Measurements from ENCODE around the gene IL25. TPM values are rescaled to one million over a fixed set of nuclear protein-coding genes. Genes with fewer than 3 reads are reported as not detected.
A peak's percentile ranks its signal among the peaks of the same experiment; 100 is the strongest.

IL25 gene
- total and polyA plus RNA-seq, 2 of the 8 experiments (the other 6 are each of a cell fraction or from before 2014, with no cell fraction given) = not detected

DNA sequence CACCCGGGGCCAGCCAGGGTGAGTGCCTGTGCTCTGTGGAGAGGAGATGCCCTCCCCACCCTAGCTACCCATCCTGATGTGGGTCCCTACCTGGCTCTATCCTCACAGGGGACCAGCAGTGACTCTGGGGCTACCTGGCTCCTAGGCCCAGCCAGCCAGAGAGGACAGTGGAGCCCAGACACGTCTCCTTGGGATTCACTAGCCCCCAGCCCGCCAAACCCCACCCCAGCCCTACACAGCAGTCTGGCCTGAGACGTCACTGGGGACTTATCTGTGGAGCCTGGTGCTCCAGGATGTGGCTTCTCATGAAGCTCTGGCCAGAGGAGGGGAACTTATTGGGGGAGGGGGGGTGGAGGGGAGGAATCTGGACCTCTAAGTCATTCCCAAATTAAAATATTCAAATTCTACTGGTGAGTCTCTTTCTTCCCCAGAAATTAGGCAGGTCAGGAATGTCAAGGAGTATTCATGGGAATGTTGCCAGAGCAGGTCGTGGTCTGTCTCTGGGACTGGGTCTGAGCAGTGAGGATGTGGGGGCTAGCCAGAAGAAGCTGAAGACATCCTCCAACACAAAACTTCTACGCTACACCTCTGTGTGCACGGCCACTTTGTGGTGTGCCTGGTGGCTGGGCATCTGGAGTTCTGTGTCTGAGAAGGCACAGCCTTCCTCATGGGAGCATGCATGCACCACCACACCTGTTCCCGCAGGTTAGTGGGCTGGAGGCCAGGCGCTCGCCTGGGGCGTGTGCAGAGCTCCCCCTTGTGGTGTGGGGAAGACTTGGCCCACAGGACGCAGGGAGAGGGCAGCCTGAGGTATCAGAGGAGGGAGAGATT is 7.0 kb downstream of the IL25 start (continued):
- TF ChIP-seq CTBP2 (IDR thresholded peaks at IDR 0.05; ENCODE audit: borderline replicate concordance, insufficient read depth, insufficient read length, low read length) (no peak), RAD21 (IDR thresholded peaks at IDR 0.05 in 1 of 2, conservative IDR thresholded peaks at IDR 0.05 in 1 of 2; ENCODE audit: low read depth in 2 of 2, low read length in 2 of 2) (peak; percentile 95), GABPA (IDR thresholded peaks at IDR 0.05; ENCODE audit: borderline replicate concordance, insufficient read depth, low read length) (no peak), BCL11A (IDR thresholded peaks at IDR 0.05; ENCODE audit: low read depth in 2 of 2, low read length in 2 of 2) (no peak), FOSL1 (IDR thresholded peaks at IDR 0.05; ENCODE audit: insufficient read depth, low read depth, low read length) (no peak), TAF7 (optimal IDR thresholded peaks at IDR 0.05; ENCODE audit: borderline replicate concordance, low read depth, low read length) (no peak), JUND (IDR thresholded peaks at IDR 0.05; ENCODE audit: low read length) (no peak), SIN3A (conservative IDR thresholded peaks at IDR 0.05 in 1 of 2, IDR thresholded peaks at IDR 0.05 in 1 of 2; ENCODE audit: low read depth in 1 of 2, low read length in 2 of 2) (no peak), BACH1 (IDR thresholded peaks at IDR 0.05; ENCODE audit: low read length) (peak; percentile 95)
- TF ChIP-seq, protein P1, sequence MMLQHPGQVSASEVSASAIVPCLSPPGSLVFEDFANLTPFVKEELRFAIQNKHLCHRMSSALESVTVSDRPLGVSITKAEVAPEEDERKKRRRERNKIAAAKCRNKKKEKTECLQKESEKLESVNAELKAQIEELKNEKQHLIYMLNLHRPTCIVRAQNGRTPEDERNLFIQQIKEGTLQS (IDR thresholded peaks at IDR 0.05; ENCODE audit: insufficient read depth, low read depth, low read length) = no peak

Measured in H1 (cell line).